Keratinocyte (primary cell): ENCODE data around the gene MPPED1. TPM values are rescaled to one million over a fixed set of nuclear protein-coding genes. Genes with fewer than 3 reads are reported as not detected.

Experiments
- DNase-seq: peaks from one replicate; pipeline ENCODE4 v3.0.0-alpha.2; 2011; ENCODE audit warnings: low read depth, missing footprints, low spot score
- FAIRE-seq: peaks from 2 replicates; lab custom pipeline; 2011; peaks lifted over from hg19 to GRCh38; lab: Jason Lieb, UNC
- H2AFZ ChIP-seq: 2 replicates; pipeline ENCODE4 v1.6.0; 2012; ENCODE audit warnings: low read length, control low read depth, inconsistent platforms; ENCODE audit not compliant: control insufficient read depth
- H3K27ac ChIP-seq: 2 replicates; pipeline ENCODE4 v1.5.1; 2011; ENCODE audit warnings: low read length; ENCODE audit not compliant: control insufficient read depth, insufficient read depth
- H3K27me3 ChIP-seq: 3 replicates; pipeline ENCODE4 v1.6.0; 2011; ENCODE audit warnings: low read length; ENCODE audit not compliant: control insufficient read depth, insufficient read depth; ENCODE audit errors: extremely low read depth
- H3K36me3 ChIP-seq, 2 experiments: 2 replicates in 1 of 2; 3 replicates in 1 of 2; pipeline ENCODE4 v1.5.1; 2011; ENCODE audit warnings: low read length in 2 of 2, mild to moderate bottlenecking in 1 of 2; ENCODE audit not compliant: control insufficient read depth in 2 of 2, insufficient read depth in 2 of 2; ENCODE audit errors: extremely low read depth in 1 of 2
- H3K4me1 ChIP-seq: 3 replicates; pipeline ENCODE4 v1.5.1; 2011; ENCODE audit warnings: low read length; ENCODE audit not compliant: control insufficient read depth, insufficient read depth; ENCODE audit errors: extremely low read depth
- H3K4me2 ChIP-seq: 3 replicates; pipeline ENCODE4 v1.6.0; 2011; ENCODE audit warnings: low read depth, low read length; ENCODE audit not compliant: control insufficient read depth, insufficient read depth; ENCODE audit errors: extremely low read depth
- H3K4me3 ChIP-seq, 3 experiments: fragments of 200-600 bp in 1 of 3; sonication (generic) in 1 of 3; 2 replicates in 2 of 3; 3 replicates in 1 of 3; pipeline ENCODE4 v1.5.1; 2011 to 2016; ENCODE audit warnings: low read length in 3 of 3, mild to moderate bottlenecking in 3 of 3, control low read depth in 2 of 3, inconsistent platforms in 1 of 3, low read depth in 1 of 3, mixed read lengths in 1 of 3, mixed run types in 1 of 3, moderate library complexity in 1 of 3; ENCODE audit not compliant: control insufficient read depth in 2 of 3, insufficient read depth in 2 of 3; ENCODE audit errors: extremely low read depth in 1 of 3
- H3K79me2 ChIP-seq: 2 replicates; pipeline ENCODE4 v1.6.0; 2012; ENCODE audit warnings: low read length; ENCODE audit not compliant: control insufficient read depth, insufficient read depth
- H3K9ac ChIP-seq: 3 replicates; pipeline ENCODE4 v1.6.0; 2011; ENCODE audit warnings: low read length; ENCODE audit not compliant: control insufficient read depth, insufficient read depth; ENCODE audit errors: extremely low read depth
- H3K9me1 ChIP-seq: 3 replicates; pipeline ENCODE4 v1.6.0; 2011; ENCODE audit warnings: low read length; ENCODE audit not compliant: control insufficient read depth, insufficient read depth; ENCODE audit errors: extremely low read depth
- H3K9me3 ChIP-seq: 2 replicates; pipeline ENCODE4 v1.5.1; 2012; ENCODE audit warnings: low read depth, low read length; ENCODE audit not compliant: control insufficient read depth
- H4K20me1 ChIP-seq: 3 replicates; pipeline ENCODE4 v1.6.0; 2011; ENCODE audit warnings: low read length; ENCODE audit not compliant: control insufficient read depth, insufficient read depth; ENCODE audit errors: extremely low read depth
- EZH2 ChIP-seq: IDR thresholded peaks from one replicate; pipeline ENCODE4 v1.6.1; 2012; ENCODE audit warnings: inconsistent platforms, mild to moderate bottlenecking, low read length, moderate library complexity
- dilution Hi-C: fragments of 300-500 bp; cut with MboI; formaldehyde crosslinking; loops from one replicate; pipeline ENCODE4 v1.7.0; 2020; ENCODE audit warnings: low sequenced_read_pairs; ENCODE audit not compliant: extremely low pct_ligation_motif_present
- polyA plus RNA-seq, 5 experiments: library from polyadenylated mRNA; depleted of rRNA in 3 of 5; stranded (reverse) in 3 of 5; stranded (forward) in 1 of 5; unstranded in 1 of 5; fragments of >200 nt; gene quantifications; 1 replicate in 1 of 5; 2 replicates in 3 of 5; 3 replicates in 1 of 5; pipeline versions ENCODE4 v1.2.1 to v1.2.3, GENCODE V29; 2011 to 2012; ENCODE audit warnings: missing spikeins in 2 of 5, low read depth in 1 of 5, low replicate concordance in 1 of 5
- TF ChIP-seq, protein P1 (sequence below), 3 experiments: IDR thresholded peaks in 1 of 3; conservative IDR thresholded peaks in 1 of 3; optimal IDR thresholded peaks in 1 of 3; 2 replicates in 2 of 3; 3 replicates in 1 of 3; pipeline versions ENCODE3 to v1.5.1; 2011; ENCODE audit warnings: low read length in 3 of 3, mild to moderate bottlenecking in 3 of 3, moderate library complexity in 2 of 3, control low read depth in 1 of 3, inconsistent platforms in 1 of 3; ENCODE audit not compliant: insufficient read depth in 2 of 3; ENCODE audit errors: extremely low read depth in 1 of 3

The MPPED1 gene
- polyA plus RNA-seq, 1 donor (not counting 4 experiments of a cell fraction or from before 2014, with no cell fraction given), result not detected

DNA sequence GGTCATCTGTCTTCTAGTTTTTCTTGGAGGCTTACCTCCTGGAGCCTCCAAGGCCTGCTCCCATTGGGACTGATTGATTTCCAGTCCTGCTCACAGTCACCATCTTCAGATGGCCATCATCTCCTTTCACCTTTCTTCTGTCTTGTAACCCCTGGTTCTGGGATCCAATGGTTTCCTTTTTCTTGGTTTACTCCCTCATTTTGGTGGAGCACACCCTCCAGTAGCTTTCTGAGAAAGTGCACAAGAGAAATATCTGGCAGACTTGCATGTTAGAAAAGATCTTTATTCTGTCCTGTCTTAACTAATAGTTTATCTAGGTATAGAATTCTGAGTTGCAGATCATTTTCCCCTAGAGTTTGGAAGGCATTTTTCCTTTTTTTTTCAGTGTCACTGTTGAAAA is 50.9 kb downstream of the MPPED1 start:
- Histone ChIP-seq H3K4me2 (no peak overlapping the region), H3K27ac (no peak overlapping the region), H3K9ac (no peak overlapping the region), H3K4me1 (no peaks in the 10 kb centered on the region), H3K36me3 (no peaks in the 10 kb centered on the region), H3K9me1 (no peaks in the 10 kb centered on the region), H2AFZ (no peak overlapping the region), H3K9me3 (no peaks in the 10 kb centered on the region), H3K79me2 (no peaks in the 10 kb centered on the region), H3K4me3 (no peak overlapping the region), H4K20me1 (no peaks in the 10 kb centered on the region), H3K27me3 (no peaks in the 10 kb centered on the region)
- FAIRE-seq (no peak), DNase-seq (no peak)
- dilution Hi-C loops, result no loop called here
- TF ChIP-seq, protein P1, sequence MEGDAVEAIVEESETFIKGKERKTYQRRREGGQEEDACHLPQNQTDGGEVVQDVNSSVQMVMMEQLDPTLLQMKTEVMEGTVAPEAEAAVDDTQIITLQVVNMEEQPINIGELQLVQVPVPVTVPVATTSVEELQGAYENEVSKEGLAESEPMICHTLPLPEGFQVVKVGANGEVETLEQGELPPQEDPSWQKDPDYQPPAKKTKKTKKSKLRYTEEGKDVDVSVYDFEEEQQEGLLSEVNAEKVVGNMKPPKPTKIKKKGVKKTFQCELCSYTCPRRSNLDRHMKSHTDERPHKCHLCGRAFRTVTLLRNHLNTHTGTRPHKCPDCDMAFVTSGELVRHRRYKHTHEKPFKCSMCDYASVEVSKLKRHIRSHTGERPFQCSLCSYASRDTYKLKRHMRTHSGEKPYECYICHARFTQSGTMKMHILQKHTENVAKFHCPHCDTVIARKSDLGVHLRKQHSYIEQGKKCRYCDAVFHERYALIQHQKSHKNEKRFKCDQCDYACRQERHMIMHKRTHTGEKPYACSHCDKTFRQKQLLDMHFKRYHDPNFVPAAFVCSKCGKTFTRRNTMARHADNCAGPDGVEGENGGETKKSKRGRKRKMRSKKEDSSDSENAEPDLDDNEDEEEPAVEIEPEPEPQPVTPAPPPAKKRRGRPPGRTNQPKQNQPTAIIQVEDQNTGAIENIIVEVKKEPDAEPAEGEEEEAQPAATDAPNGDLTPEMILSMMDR (optimal IDR thresholded peaks at IDR 0.05 in 1 of 3, IDR thresholded peaks at IDR 0.05 in 1 of 3, conservative IDR thresholded peaks at IDR 0.05 in 1 of 3; ENCODE audit: extremely low read depth in 1 of 3, insufficient read depth in 2 of 3, low read length in 3 of 3), result no peak
- TF ChIP-seq EZH2, result no peak

DNA sequence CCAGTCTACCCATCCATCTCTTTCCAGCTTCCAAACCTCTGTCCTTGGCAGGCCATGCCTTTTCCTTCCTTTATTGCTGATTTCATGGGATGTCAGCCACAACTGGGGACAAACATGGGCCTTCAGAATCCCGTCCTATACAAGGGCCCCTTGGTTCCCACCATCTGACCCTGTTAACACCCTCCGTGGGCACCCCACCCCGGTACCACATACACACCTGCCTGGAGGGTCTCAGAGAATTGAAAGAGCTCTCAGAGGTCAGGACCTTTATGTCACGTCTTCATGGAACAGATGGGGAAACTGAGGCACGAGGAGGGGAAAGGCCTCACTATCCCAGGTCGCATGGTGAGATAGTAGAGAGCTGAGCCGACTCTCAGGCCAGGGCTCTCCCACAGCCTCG is 53.0 kb downstream of the MPPED1 start:
- no peaks in the 10 kb centered on the region for H3K9me3 ChIP-seq
- no peak overlapping the region for H3K27ac ChIP-seq
- DNase-seq, result no peak
- H3K4me1 ChIP-seq, result no peaks in the 10 kb centered on the region
- H3K4me2 ChIP-seq, result no peak overlapping the region
- dilution Hi-C loops, result no loop called here
- H3K36me3 ChIP-seq, result no peaks in the 10 kb centered on the region
- TF ChIP-seq, protein P1 (optimal IDR thresholded peaks at IDR 0.05 in 1 of 3, IDR thresholded peaks at IDR 0.05 in 1 of 3, conservative IDR thresholded peaks at IDR 0.05 in 1 of 3; ENCODE audit: extremely low read depth in 1 of 3, insufficient read depth in 2 of 3, low read length in 3 of 3), result no peak
- no peak for TF ChIP-seq EZH2
- no peak overlapping the region for H2AFZ ChIP-seq
- no peaks in the 10 kb centered on the region for H3K9me1 ChIP-seq
- H3K9ac ChIP-seq, result no peak overlapping the region
- FAIRE-seq, result no peak
- no peaks in the 10 kb centered on the region for H3K27me3 ChIP-seq
- H4K20me1 ChIP-seq, result no peaks in the 10 kb centered on the region
- H3K4me3 ChIP-seq, result no peak overlapping the region
- no peaks in the 10 kb centered on the region for H3K79me2 ChIP-seq
